Uterus (tissue), 2 donors: ENCODE results near the gene ANXA8.

Experiments
- POLR2A ChIP-seq, 2 donors: fragments of 450-650 bp; IDR thresholded peaks; one replicate each; pipeline ENCODE4 v1.6.1; 2016; ENCODE audit warnings: antibody characterized with exemption in 2 of 2, mild to moderate bottlenecking in 1 of 2, moderate library complexity in 1 of 2
- TF ChIP-seq, protein P1 (sequence below), 4 experiments: fragments of 200-600 bp in 2 of 4; fragments of 450-650 bp in 2 of 4; sonication (generic) in 2 of 4; IDR thresholded peaks; one replicate each; pipeline ENCODE4 v1.5.1; 2016 to 2019; ENCODE audit warnings: antibody characterized with exemption in 4 of 4, mild to moderate bottlenecking in 2 of 4, moderate library complexity in 1 of 4

DNA sequence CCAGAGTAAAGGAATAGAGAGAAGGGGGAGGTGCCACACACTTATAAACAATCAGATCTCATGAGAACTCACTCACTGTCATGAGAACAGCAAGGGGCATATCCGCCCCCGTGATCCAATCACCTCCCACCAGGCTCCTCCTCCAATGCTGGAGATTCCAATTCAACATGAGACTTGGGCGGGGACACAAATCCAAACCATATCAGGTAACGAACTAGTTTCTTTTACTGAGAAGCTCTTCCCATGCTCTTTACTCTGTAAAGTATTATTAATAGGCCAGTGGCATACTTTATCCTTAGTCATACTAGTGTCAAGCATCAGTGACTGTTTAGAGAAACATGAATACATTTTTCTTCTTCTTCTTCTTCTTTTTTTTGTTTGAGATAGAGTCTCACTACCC, 60.4 kb downstream of the ANXA8 start:
- TF ChIP-seq, protein P1, sequence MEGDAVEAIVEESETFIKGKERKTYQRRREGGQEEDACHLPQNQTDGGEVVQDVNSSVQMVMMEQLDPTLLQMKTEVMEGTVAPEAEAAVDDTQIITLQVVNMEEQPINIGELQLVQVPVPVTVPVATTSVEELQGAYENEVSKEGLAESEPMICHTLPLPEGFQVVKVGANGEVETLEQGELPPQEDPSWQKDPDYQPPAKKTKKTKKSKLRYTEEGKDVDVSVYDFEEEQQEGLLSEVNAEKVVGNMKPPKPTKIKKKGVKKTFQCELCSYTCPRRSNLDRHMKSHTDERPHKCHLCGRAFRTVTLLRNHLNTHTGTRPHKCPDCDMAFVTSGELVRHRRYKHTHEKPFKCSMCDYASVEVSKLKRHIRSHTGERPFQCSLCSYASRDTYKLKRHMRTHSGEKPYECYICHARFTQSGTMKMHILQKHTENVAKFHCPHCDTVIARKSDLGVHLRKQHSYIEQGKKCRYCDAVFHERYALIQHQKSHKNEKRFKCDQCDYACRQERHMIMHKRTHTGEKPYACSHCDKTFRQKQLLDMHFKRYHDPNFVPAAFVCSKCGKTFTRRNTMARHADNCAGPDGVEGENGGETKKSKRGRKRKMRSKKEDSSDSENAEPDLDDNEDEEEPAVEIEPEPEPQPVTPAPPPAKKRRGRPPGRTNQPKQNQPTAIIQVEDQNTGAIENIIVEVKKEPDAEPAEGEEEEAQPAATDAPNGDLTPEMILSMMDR (IDR thresholded peaks at IDR 0.05): no peak
- TF ChIP-seq POLR2A (IDR thresholded peaks at IDR 0.05): no peak
